GM12878 (cell line): ENCODE measurements around the gene NPR3. TPM values are rescaled to one million over a fixed set of nuclear protein-coding genes. Genes with fewer than 3 reads are reported as not detected.

Experiments
- ATAC-seq: fragments of 200-7000 bp; cut with Tn5 transposase; 3 replicates; pipeline ENCODE4 v1.9.1; 2020; ENCODE audit warnings: mild to moderate bottlenecking, moderate library complexity
- BruUV-seq: library from RNA; stranded (reverse); fragments of 400-500 nt; replicated peaks from 2 replicates; lab custom pipeline; 2021; lab: Mats Ljungman, UMichigan
- CTCF ChIA-PET: fragments of 300-600 bp; sonication (Branson Sonifier 250); formaldehyde crosslinking; extraction: SDS; loops from one replicate; lab custom pipeline; 2021; ENCODE audit warnings: inconsistent platforms; lab: Yijun Ruan, JAX
- POLR2A ChIA-PET: fragments of 350-600 bp; formaldehyde crosslinking; extraction: SDS; loops from one replicate; lab custom pipeline; 2021; ENCODE audit warnings: inconsistent platforms; lab: Charles Lee
- RAD21 ChIA-PET: fragments of 300-600 bp; sonication (Branson Sonifier 250); formaldehyde crosslinking; loops from one replicate; lab custom pipeline; 2023; ENCODE audit warnings: antibody characterized with exemption; ENCODE audit not compliant: unreplicated experiment; lab: Charles Lee
- SMC1A ChIA-PET: fragments of 300-600 bp; sonication (Branson Sonifier 250); formaldehyde crosslinking; loops from one replicate; lab custom pipeline; 2023; ENCODE audit not compliant: unreplicated experiment, uncharacterized antibody; lab: Charles Lee
- DNase-seq: peaks from one replicate; pipeline ENCODE4 v3.0.0-alpha.2; 2011; ENCODE audit warnings: low read depth, low spot score
- FAIRE-seq: peaks from 3 replicates; lab custom pipeline; 2011; peaks lifted over from hg19 to GRCh38; lab: Jason Lieb, UNC
- H2AFZ ChIP-seq: 2 replicates; pipeline ENCODE4 v1.6.0; 2011; ENCODE audit warnings: low read depth, low read length, control low read depth; ENCODE audit not compliant: control insufficient read depth
- H3K27ac ChIP-seq: 2 replicates; pipeline ENCODE4 v1.5.1; 2011; ENCODE audit warnings: control low read depth; ENCODE audit not compliant: control insufficient read depth, insufficient read depth
- H3K27me3 ChIP-seq, 2 experiments: replicated peaks in 1 of 2; 2 replicates each; pipeline versions ENCODE4 v1.6.0 to v1.6.1; 2011; ENCODE audit warnings: low read length in 1 of 2; ENCODE audit not compliant: control insufficient read depth in 2 of 2, insufficient read depth in 2 of 2
- H3K36me3 ChIP-seq, 2 experiments: 2 replicates each; pipeline ENCODE4 v1.5.1; 2011; ENCODE audit warnings: low read length in 1 of 2; ENCODE audit not compliant: control insufficient read depth in 2 of 2, insufficient read depth in 2 of 2
- H3K4me1 ChIP-seq: 2 replicates; pipeline ENCODE4 v1.6.1; 2011; ENCODE audit warnings: mild to moderate bottlenecking, low read length, moderate library complexity, mixed read lengths; ENCODE audit not compliant: control insufficient read depth, insufficient read depth
- H3K4me2 ChIP-seq: 2 replicates; pipeline ENCODE4 v1.6.0; 2011; ENCODE audit warnings: control low read depth; ENCODE audit not compliant: control insufficient read depth, insufficient read depth
- H3K4me3 ChIP-seq: fragments of 200-600 bp; sonication (generic); 2 replicates; pipeline ENCODE4 v1.5.1; 2016
- H3K79me2 ChIP-seq: 2 replicates; pipeline ENCODE4 v1.6.0; 2011; ENCODE audit warnings: low read length; ENCODE audit not compliant: control insufficient read depth, insufficient read depth
- H3K9ac ChIP-seq: 2 replicates; pipeline ENCODE4 v1.8.0; 2011; ENCODE audit warnings: low read length, control low read depth, mixed read lengths; ENCODE audit not compliant: control insufficient read depth, insufficient read depth
- H3K9me3 ChIP-seq: replicated peaks from 3 replicates; pipeline ENCODE4 v1.5.1; 2011; ENCODE audit warnings: mild to moderate bottlenecking, low read length; ENCODE audit not compliant: control insufficient read depth, insufficient read depth
- H4K20me1 ChIP-seq: 2 replicates; pipeline ENCODE4 v1.6.0; 2011; ENCODE audit not compliant: control insufficient read depth, insufficient read depth
- BCLAF1 ChIP-seq: fragments of 450-650 bp; IDR thresholded peaks from 2 replicates; pipeline ENCODE4 v1.6.1; 2017; ENCODE audit warnings: antibody characterized with exemption, mild to moderate bottlenecking, moderate library complexity
- RELB ChIP-seq: fragments of 450-650 bp; IDR thresholded peaks from 2 replicates; pipeline ENCODE4 v1.6.1; 2017; ENCODE audit warnings: low read depth, mild to moderate bottlenecking, moderate library complexity
- WGBS: methylation state at CpG from one replicate; pipeline ENCODE4 v1.1.6; 2016; ENCODE audit warnings: low lambda C conversion rate; ENCODE audit not compliant: insufficient replicate concordance, insufficient coverage; ENCODE audit errors: missing lambda C conversion rate; 5-methylcytosine and 5-hydroxymethylcytosine counted together
- in situ Hi-C: fragments of 300-500 bp; cut with MboI; formaldehyde crosslinking; loops from 9 replicates; pipeline ENCODE4 v1.14.3; 2018; ENCODE audit warnings: mixed read lengths
- intact Hi-C: fragments of 100-400 bp; cut with micrococcal nuclease; formaldehyde crosslinking; loops from one replicate; pipeline ENCODE4 v1.14.2; 2022; ENCODE audit not compliant: unreplicated experiment
- polyA plus RNA-seq, 11 experiments: library from polyadenylated mRNA; depleted of rRNA in 4 of 11; unstranded in 6 of 11; stranded (reverse) in 5 of 11; fragments of >200 nt; fragmentation: Nextera tagmentation in 4 of 11; fragmentation: Illumina TruSeq in 1 of 11; extraction: Ambion mirVana in 4 of 11; extraction: Trizol in 1 of 11; gene quantifications; 1 replicate in 1 of 11; 2 replicates in 10 of 11; pipeline versions ENCODE4 v1.2.1 to v1.2.3, GENCODE V29; 2011 to 2016; ENCODE audit warnings: inconsistent platforms in 2 of 11, missing spikeins in 2 of 11, low read depth in 1 of 11
- total RNA-seq, 4 experiments: library from RNA; depleted of rRNA in 3 of 4; stranded (reverse); fragments of >200 nt in 3 of 4; fragmentation: Illumina TruSeq in 1 of 4; extraction: Trizol in 1 of 4; gene quantifications; 2 replicates each; pipeline versions ENCODE4 v1.2.1 to v1.2.3, GENCODE V29; 2013 to 2021

The NPR3 gene
- total and polyA plus RNA-seq, 10 of the 15 experiments (the other 5 are each of a cell fraction or from before 2014, with no cell fraction given), result 0.01 to 0.37 (median 0.14) TPM; not detected in 7

- no peaks in the 10 kb centered on the region for H3K4me1 ChIP-seq
- no peak overlapping the region for H3K27ac ChIP-seq
- no peaks in the 10 kb centered on the region for H4K20me1 ChIP-seq
- no peak for TF ChIP-seq BCLAF1
- TF ChIP-seq RELB, result no peak
- DNase-seq, result no peak
- no peaks in the 10 kb centered on the region for H3K79me2 ChIP-seq
- H3K9ac ChIP-seq, result no peak overlapping the region
- no peaks in the 10 kb centered on the region; a peak in 1 of 4 replicates for H3K27me3 ChIP-seq
- CTCF ChIA-PET, result no interaction called here
- no peak overlapping the region for H2AFZ ChIP-seq
- H3K4me3 ChIP-seq, result no peak overlapping the region
- no peaks in the 10 kb centered on the region for H3K36me3 ChIP-seq
- no peaks in the 10 kb centered on the region; the same call in 2 of the 3 replicates for H3K9me3 ChIP-seq
- BruUV-seq, result no TSS peak
- SMC1A ChIA-PET, result no interaction called here
- in situ Hi-C loops (no loop called here), intact Hi-C loops (no loop called here)
- POLR2A ChIA-PET, result no interaction called here
- WGBS, result 32% methylated on average over 12 of the region's 12 CpGs
- ATAC-seq, result no peak
- RAD21 ChIA-PET, result no interaction called here
- FAIRE-seq, result no peak
- no peak overlapping the region for H3K4me2 ChIP-seq
These were observed 37.8 kb upstream of the NPR3 start for GRCh38 chr5:32673272-32673671.
